ENCODE results near the gene FCHO1.

GRCh38 chr19:17734146-17734545 is 17.1 kb upstream of the FCHO1 start:
- TF ChIP-seq POLR2A (IDR thresholded peaks at IDR 0.05) (no peak), CTCF (IDR thresholded peaks at IDR 0.05) (no peak)

All from uterus (tissue), 2 donors.